ENCODE measurements around the gene MYO1F.
"Not testable (repeated sequence)": the region's sequence is repeated elsewhere in the genome, so short reads cannot be mapped to it uniquely, and the experiment has no call there.

MYO1F gene

DNA sequence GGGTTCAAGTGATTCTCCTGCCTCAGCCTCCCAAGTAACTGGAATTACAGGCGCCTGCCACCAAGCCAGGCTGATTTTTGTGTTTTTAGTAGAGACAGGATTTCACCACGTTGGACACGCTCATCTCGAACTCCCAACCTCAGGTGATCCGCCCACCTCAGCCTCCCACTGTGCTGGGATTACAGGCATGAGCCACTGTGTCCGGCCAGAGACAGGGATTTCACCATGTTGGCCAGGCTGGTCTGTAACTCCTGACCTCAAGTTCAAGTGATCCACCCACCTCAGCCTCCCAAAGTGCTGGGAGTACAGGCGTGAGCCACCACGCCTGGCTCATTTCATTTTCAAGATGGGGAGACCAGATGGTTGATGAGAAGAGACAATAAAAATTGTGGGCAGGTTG, 12.4 kb downstream of the MYO1F start:
- DNase-seq (ENCODE audit: low spot score), result not testable (repeated sequence)

DNA sequence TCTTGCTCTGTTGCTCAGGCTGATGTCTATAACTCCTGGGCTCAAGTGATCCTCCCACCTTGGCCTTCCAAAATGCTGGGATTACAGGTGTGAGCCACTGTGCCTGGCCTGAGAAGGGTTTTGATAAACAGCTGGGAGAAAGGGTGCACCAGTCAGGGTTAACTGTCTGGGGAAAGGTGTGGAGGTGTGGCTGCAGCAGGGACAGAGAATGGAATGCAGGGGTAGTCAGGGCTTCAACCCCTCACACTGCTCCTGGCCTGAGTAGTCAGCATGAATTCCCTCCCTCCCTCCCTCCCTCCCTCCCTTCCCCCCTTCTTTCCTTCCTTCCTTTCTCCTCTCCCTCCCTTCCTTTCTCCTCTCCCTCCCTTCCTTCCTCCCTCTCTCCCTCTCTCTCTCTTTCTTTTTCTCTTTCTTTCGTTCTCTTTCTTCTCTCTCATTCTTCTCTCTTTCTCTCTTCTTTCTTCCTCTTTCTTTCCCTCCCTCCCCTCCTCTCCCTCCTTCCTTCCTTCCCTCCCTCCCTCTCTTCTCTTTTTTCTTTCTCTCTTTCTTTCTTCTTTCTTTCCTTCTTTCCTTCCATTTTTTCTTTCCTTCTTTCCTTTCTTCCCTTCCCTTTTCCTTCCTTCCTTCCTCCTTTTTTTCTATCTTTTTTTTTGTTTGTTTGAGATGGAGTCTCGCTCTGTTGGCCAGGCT, 16.0 kb downstream of the MYO1F start:
- no peak for DNase-seq (ENCODE audit: low spot score)

DNA sequence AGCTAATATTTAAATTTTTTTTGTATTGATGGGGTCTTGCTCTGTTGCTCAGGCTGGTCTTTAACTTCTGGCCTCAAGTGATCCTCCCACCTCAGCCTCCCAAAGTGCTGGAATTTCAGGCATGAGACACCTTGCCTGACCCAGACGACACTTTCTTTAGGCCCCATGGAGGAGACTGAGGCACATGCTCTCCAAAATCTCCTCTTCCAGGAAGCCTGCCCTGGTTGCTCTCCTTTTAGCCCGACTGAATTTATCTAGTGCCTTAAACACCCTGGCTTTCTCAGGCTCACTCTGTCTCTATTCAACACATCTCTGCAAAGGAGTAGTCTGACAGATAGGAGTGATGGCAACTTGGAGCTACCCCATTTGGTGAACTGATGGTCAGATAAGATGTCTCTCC, 18.9 kb downstream of the MYO1F start:
- DNase-seq (ENCODE audit: low spot score), result no peak

DNA sequence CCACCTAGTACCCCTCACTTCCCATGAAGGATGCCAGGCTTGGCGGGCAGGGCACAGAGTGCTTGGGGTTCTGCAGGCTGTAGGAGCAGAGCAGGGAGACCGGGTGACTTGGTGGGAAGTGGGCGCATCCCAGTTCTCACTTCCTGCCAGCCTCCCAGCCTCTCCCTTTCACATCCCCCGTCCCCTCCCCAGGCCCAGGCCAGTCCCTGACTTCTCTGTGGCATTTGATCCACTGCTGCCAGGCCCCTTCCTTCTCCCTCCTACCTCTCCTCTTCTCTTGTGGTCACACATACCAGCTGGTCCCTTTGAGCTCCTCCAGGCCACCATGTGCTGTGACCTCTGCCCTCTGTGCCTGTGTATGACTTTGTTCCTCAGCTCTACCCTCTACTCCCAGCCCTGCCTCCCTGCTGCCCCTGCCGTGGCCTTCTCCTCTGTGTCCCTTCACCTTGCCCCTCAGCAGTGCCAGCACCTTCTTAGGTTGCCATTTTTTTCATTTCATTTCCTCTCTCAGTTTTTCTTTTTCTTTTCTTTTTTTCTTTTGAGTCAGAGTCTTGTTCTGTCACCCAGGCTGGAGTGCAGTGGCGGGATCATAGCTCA, 19.5 kb downstream of the MYO1F start:
- no peak for DNase-seq (ENCODE audit: low spot score)

DNA sequence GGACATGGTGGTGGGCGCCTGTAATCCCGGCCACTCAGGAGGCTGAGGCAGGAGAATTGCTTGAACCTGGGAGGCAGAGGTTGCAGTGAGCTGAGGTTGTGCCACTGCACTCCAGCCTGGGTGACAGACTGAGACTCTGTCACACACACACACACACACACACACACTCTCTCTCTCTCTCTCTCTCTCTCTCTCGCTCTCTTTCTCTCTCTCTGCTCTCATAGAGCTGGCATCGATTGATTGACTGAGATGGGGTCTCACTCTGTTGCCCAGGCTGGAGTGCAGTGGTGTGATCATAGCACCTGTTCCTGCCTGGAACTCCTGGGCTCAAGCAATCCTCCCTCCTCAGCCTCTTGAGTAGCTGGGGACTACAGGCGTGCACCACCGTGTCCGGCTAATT, 23.5 kb downstream of the MYO1F start:
- not testable (repeated sequence) for DNase-seq (ENCODE audit: low spot score)

DNA sequence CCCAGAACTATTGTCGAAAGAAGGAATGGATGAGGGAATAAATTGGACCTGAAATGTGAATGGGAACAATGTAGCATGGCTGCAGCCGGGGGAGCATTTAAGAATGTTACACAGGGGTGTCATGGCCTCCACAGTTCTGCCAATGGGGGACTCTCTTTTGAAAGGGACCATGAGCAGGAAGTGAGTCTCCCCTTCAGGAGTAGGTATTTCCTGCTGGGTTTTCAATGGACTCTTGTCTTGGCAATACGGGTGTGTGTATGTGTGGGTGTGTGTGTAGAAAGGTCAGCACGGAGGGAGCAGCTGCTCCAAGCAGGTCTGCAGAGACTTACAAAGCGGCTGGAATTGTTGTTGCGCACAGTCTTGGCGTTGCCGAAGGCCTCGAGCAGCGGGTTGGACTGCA, 24.4 kb downstream of the MYO1F start:
- DNase-seq (ENCODE audit: low spot score), result peak; percentile 19

DNA sequence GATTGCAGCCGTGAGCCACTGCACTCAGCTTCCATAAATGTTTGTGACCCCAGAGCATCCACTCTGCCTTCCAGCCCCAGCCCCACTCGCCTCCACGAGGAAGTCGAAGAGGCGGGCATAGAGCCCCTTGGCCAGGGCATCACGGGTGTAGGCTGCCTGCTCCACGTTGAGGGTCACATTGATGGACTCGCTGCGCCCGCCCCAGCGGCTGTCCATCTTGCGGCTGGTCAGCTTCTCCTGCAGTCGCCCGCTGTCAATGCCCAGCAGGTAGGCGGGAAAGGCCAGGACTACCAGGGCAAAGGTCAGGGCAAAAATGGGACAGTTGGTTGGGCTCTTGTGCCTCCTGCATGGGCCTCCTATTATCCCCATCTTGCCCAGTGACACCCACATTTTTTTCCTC, 27.2 kb downstream of the MYO1F start:
- DNase-seq (ENCODE audit: low spot score), result no peak

DNA sequence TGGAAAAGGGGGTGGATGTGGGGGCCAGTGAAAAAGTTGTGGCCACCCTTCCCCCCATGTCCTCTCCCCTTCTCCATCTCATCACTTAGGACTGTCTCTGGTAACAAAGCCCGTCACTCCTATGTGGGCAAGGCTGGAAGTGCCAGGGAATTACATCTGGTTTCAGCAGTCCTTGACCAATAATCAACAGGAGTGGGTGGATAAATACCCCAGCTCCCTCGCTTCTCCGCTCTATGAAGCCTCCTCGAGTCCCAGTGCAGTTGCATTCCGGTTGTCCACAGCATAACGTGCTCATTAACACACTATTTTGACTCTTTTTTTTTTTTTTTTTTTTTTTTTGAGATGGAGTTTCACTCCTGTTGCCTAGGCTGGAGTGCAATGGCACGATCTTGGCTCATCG, 31.5 kb downstream of the MYO1F start:
- no peak for DNase-seq (ENCODE audit: low spot score)

DNA sequence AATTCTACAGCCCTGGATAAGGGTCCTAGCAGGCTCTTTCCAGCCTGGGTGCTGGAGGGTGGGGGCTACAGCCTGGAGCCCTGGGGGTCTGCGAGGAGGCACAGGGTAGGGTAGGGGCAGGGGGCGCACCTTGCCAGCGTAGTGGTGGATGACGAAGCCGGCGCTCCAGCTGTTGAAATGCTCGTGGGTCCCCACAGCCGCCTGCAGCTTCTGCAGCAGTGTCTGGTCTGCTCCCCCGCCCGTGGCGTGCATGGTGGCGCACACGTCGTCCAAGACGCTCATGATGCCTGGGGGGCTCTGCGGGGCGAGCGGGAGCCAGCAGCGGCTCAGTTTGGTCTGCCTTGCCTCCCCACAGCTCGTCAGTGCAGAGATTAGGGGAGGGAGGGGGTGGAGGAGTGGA, 33.1 kb downstream of the MYO1F start:
- no peak for DNase-seq (ENCODE audit: low spot score)

DNA sequence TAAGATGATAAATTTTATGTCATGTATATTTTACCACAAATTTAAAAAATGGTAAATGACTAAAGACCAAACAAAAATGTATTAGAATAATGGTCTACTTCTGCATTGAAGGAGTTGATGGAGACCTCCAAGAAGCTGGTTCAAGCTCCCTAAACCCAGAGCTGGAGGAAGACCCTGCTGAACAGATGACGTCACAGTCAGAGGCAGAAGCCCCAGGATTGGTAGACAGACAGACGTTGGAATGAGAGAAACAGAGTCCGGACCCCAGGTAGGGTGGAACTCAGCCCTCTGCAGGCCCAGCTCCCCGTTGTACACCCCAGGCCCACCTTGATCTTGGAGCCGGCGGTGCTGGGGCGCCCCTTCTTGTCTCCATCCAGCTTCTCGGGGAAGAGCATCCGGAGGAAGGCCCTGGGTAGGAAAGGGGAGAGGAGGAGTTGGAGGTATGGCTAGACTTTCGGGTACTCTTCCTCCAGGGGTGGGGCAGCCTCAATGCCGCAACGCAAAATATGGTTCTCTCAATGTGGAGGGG, 37.6 kb downstream of the MYO1F start:
- no peak for DNase-seq (ENCODE audit: low spot score)

DNA sequence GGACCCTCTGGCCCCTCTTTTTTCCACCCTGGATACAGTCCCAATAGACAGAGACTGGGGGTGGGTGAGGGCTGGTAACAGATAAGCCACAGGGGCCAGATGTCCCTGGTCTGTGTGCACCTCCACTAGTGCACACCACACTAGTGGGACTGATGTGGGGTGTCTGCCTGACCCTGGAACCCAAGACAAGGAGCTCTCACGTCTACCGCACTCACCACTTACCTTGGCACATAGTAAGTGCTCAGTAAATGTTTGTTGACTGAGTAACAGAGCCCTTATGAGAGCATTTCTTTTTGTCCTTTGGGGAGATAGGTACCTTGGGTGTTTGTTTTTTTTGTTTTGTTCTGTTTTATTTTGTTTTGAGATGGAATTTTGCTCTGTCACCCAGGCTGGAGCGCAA, 40.1 kb downstream of the MYO1F start:
- DNase-seq (ENCODE audit: low spot score), result no peak

DNA sequence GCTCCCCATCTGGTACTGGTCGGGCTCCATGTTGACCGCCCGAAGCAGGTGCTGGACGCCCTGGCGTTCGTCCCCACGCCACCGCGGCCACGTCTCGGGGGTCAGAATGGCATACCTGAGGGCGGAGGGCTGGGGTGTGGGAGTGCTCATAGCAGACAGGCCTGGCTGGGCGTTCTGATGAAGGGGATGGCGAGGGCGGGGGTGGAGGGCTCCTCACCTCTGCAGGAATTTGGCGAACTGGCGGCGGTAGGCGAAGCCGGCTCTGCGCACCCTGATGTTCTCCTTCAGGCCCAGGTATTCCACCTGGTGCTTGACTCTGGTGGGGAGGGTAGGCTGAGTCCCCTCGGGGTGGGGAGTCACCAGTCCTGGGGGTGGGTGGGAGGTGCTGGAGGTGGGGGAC, 41.0 kb downstream of the MYO1F start:
- no peak for DNase-seq (ENCODE audit: low spot score)

DNA sequence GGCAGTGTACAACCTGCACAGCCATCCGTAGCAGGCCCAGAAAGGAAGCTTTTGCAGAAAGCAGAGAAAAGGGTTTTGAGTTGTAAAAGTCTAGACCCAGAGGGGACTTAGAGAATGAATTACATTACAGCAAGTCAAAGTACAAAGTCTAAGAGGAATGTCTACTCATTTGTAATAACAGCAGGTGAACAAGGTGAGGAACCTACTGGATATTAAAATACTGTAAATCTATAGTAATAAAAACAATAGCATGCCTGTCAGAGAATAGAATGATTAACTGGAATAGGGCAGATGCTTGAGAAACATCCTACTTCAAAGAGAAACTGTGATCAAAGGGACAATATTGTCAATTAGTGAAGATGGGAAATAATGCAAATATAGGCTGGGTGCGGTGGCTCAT, 45.0 kb downstream of the MYO1F start:
- no peak for DNase-seq (ENCODE audit: low spot score)

DNA sequence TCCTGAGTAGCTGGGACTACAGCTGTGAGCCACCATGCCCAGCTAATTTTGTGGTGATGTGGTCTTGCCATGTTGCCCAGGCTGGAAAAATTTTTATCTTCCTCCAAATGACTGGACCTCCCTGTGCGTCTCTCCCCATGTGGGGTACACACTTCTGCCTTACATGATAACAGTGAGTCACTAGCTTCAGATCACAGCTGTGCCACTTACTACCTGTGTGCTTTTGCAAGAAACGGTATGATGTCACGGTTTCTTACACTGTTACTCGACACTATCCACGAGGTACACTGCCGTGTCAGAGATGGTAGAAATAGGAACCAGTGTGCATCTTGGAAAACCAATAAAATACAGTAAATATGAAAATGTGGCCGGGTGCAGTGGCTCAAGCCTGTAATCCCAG, 45.8 kb downstream of the MYO1F start:
- DNase-seq (ENCODE audit: low spot score), result no peak

DNA sequence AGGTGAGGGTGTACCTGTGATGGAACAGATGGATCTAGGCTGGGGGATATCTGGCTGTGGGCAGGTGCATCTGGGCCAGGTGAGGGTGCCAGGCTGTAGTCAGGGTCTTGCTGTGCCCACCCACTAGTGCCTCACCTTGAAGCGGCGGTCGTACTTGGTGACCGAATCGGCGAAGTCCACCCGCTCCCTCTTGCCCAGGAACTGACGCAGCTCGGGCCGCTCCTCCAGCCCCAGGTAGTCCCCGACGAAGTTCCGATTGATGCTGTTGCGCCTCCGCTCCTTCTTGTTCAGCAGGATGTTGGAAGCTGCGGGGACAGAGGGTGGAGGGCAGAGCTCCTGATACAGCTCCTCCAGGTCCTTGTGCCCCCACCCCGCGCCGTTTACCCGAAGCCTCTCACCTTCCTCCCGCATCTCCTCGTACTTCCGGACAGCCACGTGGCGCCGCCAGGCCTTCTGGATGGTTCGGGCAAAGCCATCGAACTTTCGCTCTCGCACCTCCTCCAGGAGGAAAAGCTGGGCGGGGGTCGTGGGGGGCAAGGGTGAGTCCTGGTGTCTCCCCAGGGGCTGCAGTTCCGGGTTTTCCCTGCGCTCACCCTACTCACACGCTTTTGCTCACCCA, 47.1 kb downstream of the MYO1F start:
- DNase-seq (ENCODE audit: low spot score), result no peak

DNA sequence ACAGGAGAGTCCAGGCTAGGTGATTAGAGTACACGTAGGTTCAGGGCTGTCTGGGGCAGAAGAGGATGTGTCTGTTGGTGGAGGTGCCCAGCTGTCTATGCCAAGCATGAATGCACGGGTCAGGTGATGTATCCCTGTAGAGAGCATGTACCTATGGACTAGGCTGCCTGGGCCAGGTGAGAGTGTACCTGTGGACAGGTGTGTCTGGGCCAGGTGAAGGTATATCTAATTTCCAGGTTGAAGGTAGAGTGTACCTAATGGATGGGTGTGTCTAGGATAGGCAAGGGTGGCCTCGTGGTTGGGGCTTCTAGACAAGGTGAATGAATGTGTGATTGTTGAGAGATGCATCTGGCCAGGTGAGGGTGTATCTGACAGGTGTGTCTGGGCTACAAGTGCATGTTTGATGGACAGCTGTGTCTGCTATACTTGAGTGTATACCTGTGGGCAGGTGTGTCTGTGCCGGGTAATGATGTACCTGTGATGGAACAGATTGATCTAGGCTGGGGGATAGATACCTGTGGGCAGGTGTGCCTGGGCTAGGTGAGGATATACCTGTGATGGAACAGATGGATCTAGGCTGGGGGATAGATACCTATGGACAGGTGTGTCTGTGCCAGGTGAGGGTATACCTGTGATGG, 47.8 kb downstream of the MYO1F start:
- DNase-seq (ENCODE audit: low spot score), result no peak

DNA sequence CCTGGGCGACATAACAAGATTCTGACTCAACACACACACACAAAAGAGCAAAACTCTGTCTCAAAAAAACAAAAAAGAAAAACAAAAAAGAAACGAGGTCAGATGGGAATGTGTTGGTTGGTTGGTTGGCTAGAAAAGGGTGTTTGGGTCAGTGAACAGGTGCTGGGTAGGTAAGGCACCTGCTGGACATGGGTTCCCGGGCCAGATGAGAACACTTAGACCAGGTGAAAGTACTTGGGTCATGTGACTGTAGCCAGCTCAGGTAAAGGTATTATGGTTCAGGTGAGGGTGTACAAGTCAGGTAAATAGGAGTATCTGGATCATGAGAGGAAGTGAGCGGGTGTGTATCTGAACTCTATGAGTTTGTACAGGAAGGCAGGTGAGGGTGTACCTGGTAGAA, 48.7 kb downstream of the MYO1F start:
- no peak for DNase-seq (ENCODE audit: low spot score)

DNA sequence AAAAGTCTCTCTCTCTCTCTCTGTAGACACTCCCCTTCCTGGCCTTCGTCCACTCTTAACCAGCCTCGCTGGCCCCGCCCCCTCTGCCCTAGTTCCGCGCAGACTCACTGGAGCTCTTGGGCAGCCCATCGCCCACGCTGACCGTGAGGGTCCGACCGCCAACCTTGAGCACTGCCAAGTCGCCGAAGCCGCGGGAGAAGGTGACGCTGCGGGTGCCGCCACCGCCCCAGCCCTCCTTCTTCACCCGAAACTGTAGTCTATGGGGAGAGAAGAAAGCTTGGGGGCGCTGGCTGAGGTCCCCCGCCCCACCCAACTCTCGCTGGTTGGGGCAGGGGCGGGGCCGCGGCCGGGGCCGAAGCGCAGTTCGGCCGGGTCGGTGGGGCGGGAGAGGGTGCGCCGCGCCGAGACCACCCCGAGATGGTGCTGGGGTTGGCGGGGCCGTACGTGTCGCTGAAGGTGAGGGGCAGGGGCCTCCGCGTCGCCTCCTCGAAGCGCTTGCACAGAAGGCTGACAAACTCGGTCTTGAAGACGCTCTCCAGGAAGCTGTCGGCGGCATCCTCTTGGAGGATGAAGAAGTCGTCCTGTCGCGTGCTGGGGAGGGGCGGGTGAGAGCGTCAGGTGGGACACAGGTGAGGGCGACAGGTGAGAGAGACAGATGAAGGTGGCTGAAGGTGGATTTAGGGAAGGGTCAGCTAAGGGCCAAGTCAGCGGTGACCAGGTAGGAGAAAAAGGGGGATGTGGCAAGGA, 50.7 kb downstream of the MYO1F start:
- no peak for DNase-seq (ENCODE audit: low spot score)

DNA sequence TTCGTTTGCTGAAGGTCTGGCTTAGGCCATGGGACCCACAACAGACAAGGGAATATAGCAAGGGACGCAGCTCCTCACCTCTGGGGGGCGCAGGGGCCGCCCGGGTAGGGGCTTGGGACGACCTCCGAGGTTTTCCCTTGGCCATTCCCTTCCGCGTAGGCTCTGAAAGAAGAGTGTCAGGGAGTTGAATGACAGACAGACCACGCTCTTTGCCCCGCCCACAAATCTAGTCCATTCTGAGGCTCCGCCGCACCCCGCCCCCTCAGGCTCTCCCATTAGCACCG, 51.9 kb downstream of the MYO1F start:
- no peak for DNase-seq (ENCODE audit: low spot score)

DNA sequence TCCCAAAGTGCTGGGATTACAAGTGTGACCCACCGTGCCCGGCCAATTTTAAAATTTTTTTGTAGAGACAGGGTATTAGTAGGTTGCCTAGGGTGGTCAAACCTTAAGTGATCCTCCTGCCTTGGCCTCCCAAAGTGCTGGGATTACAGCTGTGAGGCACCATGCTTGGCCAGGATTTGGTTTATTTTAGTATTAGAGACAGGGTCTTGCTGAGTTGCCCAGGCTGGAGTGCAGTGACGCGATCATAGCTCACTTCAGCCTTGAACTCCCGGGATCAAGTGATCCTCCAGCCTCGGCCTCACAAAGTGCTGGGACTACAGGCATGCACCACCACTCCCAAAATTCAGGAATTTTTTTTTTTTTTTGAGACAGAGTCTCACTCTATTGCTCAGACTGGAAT, 57.9 kb downstream of the MYO1F start:
- no peak for DNase-seq (ENCODE audit: low spot score)

DNA sequence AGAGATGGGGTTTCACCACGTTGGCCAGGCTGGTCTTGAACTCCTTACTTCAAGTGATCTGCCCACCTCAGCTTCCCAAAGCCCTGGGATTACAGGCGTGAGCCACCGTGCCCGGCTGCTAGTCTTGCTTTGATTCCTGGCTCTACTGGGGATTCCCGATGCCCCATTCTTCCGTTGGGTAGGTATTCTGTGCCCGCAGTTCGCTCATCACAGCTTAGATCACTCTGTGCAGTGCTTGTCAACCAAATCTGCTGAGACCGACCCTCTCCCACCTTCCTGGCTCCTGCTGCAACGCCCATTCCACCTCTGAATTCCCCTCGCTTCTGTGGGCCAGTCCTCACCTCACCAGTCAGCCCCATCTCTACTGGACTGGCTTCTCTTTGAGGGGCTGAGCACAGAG, 58.7 kb downstream of the MYO1F start:
- DNase-seq (ENCODE audit: low spot score), result no peak

DNA sequence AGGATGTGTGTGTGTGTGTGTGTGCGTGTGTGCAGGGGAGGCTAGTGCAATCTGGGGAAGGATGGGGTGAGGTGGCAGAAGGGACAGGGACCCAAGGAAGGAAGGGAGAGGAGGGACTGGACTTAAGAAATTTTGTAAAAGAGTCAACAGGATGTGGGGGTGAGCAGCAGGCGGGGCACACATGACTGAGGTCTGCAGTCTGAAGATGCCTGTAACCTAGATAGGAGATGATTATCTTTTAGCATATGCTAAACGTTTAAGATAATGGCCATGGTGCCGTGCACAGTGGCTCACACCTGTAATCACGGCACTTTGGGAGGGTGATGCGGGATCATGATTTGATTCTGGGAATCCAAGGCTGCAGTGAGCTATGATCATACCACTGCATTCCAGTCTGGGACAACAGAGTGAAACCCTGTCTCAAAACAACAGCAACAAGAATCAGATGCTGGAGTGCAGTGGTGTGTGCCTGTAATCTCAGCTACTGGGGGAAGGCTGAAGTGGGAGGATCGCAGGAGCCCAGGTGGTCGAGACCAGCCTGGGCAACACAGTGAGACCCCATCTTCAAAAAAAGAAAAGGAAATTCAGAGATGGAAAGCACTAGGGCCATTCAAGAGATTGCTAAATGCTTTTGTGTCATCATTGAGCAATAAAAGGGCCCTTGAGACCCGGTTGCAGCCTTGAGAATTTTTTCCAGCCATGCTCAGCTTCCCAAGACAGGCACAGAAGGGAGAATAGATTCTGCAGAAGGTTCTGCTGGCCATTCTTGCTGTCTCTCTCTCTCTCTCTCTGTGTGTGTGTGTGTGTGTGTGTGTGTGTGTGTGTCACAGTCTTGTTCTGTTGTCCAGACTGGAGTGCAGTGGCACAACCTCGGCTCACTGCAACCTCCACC, 59.4 kb downstream of the MYO1F start:
- peak; percentile 30 for DNase-seq (ENCODE audit: low spot score)

Measured in activated CD4-positive, alpha-beta T cell treated with anti-CD3 and anti-CD28 coated beads, Interleukin-2, Interleukin-4, amounts not matched to agents 100 ng/mL and 50 ng/mL, durations not matched to agents 16 hours and 8 hours (primary cell).